ENCODE results near the gene SHISAL2A. TPM values are rescaled to one million over a fixed set of nuclear protein-coding genes. Genes with fewer than 3 reads are reported as not detected.

Gene SHISAL2A
- total and polyA plus RNA-seq, 2 of the 8 experiments (the other 6 are each of a cell fraction or from before 2014, with no cell fraction given) = 0.74 to 2.1 TPM

- TF ChIP-seq, protein P1, sequence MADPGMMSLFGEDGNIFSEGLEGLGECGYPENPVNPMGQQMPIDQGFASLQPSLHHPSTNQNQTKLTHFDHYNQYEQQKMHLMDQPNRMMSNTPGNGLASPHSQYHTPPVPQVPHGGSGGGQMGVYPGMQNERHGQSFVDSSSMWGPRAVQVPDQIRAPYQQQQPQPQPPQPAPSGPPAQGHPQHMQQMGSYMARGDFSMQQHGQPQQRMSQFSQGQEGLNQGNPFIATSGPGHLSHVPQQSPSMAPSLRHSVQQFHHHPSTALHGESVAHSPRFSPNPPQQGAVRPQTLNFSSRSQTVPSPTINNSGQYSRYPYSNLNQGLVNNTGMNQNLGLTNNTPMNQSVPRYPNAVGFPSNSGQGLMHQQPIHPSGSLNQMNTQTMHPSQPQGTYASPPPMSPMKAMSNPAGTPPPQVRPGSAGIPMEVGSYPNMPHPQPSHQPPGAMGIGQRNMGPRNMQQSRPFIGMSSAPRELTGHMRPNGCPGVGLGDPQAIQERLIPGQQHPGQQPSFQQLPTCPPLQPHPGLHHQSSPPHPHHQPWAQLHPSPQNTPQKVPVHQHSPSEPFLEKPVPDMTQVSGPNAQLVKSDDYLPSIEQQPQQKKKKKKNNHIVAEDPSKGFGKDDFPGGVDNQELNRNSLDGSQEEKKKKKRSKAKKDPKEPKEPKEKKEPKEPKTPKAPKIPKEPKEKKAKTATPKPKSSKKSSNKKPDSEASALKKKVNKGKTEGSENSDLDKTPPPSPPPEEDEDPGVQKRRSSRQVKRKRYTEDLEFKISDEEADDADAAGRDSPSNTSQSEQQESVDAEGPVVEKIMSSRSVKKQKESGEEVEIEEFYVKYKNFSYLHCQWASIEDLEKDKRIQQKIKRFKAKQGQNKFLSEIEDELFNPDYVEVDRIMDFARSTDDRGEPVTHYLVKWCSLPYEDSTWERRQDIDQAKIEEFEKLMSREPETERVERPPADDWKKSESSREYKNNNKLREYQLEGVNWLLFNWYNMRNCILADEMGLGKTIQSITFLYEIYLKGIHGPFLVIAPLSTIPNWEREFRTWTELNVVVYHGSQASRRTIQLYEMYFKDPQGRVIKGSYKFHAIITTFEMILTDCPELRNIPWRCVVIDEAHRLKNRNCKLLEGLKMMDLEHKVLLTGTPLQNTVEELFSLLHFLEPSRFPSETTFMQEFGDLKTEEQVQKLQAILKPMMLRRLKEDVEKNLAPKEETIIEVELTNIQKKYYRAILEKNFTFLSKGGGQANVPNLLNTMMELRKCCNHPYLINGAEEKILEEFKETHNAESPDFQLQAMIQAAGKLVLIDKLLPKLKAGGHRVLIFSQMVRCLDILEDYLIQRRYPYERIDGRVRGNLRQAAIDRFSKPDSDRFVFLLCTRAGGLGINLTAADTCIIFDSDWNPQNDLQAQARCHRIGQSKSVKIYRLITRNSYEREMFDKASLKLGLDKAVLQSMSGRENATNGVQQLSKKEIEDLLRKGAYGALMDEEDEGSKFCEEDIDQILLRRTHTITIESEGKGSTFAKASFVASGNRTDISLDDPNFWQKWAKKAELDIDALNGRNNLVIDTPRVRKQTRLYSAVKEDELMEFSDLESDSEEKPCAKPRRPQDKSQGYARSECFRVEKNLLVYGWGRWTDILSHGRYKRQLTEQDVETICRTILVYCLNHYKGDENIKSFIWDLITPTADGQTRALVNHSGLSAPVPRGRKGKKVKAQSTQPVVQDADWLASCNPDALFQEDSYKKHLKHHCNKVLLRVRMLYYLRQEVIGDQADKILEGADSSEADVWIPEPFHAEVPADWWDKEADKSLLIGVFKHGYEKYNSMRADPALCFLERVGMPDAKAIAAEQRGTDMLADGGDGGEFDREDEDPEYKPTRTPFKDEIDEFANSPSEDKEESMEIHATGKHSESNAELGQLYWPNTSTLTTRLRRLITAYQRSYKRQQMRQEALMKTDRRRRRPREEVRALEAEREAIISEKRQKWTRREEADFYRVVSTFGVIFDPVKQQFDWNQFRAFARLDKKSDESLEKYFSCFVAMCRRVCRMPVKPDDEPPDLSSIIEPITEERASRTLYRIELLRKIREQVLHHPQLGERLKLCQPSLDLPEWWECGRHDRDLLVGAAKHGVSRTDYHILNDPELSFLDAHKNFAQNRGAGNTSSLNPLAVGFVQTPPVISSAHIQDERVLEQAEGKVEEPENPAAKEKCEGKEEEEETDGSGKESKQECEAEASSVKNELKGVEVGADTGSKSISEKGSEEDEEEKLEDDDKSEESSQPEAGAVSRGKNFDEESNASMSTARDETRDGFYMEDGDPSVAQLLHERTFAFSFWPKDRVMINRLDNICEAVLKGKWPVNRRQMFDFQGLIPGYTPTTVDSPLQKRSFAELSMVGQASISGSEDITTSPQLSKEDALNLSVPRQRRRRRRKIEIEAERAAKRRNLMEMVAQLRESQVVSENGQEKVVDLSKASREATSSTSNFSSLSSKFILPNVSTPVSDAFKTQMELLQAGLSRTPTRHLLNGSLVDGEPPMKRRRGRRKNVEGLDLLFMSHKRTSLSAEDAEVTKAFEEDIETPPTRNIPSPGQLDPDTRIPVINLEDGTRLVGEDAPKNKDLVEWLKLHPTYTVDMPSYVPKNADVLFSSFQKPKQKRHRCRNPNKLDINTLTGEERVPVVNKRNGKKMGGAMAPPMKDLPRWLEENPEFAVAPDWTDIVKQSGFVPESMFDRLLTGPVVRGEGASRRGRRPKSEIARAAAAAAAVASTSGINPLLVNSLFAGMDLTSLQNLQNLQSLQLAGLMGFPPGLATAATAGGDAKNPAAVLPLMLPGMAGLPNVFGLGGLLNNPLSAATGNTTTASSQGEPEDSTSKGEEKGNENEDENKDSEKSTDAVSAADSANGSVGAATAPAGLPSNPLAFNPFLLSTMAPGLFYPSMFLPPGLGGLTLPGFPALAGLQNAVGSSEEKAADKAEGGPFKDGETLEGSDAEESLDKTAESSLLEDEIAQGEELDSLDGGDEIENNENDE (IDR thresholded peaks at IDR 0.05; ENCODE audit: insufficient replicate concordance, low read length) = no peak
- TF ChIP-seq HDAC2 (IDR thresholded peaks at IDR 0.05; ENCODE audit: borderline replicate concordance in 1 of 2, low read depth in 2 of 2, low read length in 2 of 2) = no peak
- no peak for TF ChIP-seq SUZ12 (IDR thresholded peaks at IDR 0.05; ENCODE audit: low read length)
- no peak for TF ChIP-seq SIX5 (IDR thresholded peaks at IDR 0.05; ENCODE audit: low read depth, low read length)
- TF ChIP-seq RNF2 (IDR thresholded peaks at IDR 0.05; ENCODE audit: borderline replicate concordance, low read depth, low read length, missing control alignments, poor library complexity, severe bottlenecking) = no peak
- no peak for TF ChIP-seq GTF2F1 (IDR thresholded peaks at IDR 0.05; ENCODE audit: borderline replicate concordance, low read depth, low read length)
- no peak for TF ChIP-seq CBX5 (IDR thresholded peaks at IDR 0.05; ENCODE audit: low read depth, low read length)
- TF ChIP-seq CBX8 (IDR thresholded peaks at IDR 0.05; ENCODE audit: borderline replicate concordance, low read depth, low read length) = no peak
- no peak for TF ChIP-seq TCF12 (IDR thresholded peaks at IDR 0.05; ENCODE audit: low read depth, low read length)
Measured at GRCh38 chr1:52590266-52590665, 42.7 kb upstream of the SHISAL2A start (continued).

All from H1 (cell line).